ENCODE measurements around the gene TMEM53. TPM values are rescaled to one million over a fixed set of nuclear protein-coding genes. Genes with fewer than 3 reads are reported as not detected.
A peak's percentile ranks its signal among the peaks of the same experiment; 100 is the strongest.

TMEM53 gene
- polyA plus RNA-seq, 1 of the 3 experiments (the other 2 are of a cell fraction), result 14.9 TPM

DNA sequence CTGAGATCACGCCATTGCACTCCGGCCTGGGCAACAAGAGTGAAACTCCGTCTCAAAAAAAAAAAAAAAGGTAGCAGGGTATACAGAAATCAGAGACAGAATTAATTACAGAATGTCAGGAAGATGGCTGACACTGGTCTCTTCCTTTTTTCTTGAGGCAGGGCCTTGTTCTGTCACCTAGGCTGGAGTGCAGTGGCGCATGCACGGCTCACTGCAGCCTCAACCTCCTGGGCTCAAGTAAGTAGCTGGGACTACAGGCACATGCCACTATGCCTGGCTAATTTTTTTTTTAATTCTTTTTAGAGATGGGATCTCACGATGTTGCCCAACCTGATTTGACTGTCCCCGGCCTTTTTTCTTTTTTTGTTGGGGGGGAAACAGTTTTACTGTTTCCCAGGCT, 40.3 kb upstream of the TMEM53 start:
- Histone ChIP-seq H3K9ac (no peak overlapping the region), H3F3A (replicated peaks; ENCODE audit: insufficient read depth) (peaks cover 4% of the 10 kb centered on the region), H3K4me1 (ENCODE audit: control insufficient read depth in 1 of 2, insufficient read depth in 2 of 2, low read depth in 1 of 2, low read length in 1 of 2) (no peaks in the 10 kb centered on the region), H3K4me2 (no peak overlapping the region), H3K27ac (ENCODE audit: low read depth in 2 of 2, low read length in 1 of 2) (no peak overlapping the region), H3K27me3 (ENCODE audit: insufficient read depth) (no peaks in the 10 kb centered on the region), H3K9me3 (no peaks in the 10 kb centered on the region), H4K20me1 (ENCODE audit: insufficient read depth) (no peaks in the 10 kb centered on the region), H3K4me3 (ENCODE audit: low read depth in 2 of 2, low read length in 1 of 2) (no peak overlapping the region), H3K9me2 (no peaks in the 10 kb centered on the region), H2AFZ (ENCODE audit: low read depth) (peak overlapping the region; percentile 66; the same call in 1 of the 2 replicates), H3K36me3 (replicated peaks in 1 of 2; ENCODE audit: control insufficient read depth in 1 of 2, insufficient read depth in 2 of 2, low read length in 1 of 2) (no peaks in the 10 kb centered on the region), H3K79me2 (ENCODE audit: insufficient read depth) (no peaks in the 10 kb centered on the region)
- ChIA-PET POLR2A (no interaction called here), CTCF (interaction anchor here (0.5 to 7.8 kb wide), 11 partner anchors 8 to 76 kb away, joined by 3 to 52 read pairs (median 3); partner anchors contain the start of genes RNU5D-1 and TMEM53)
- DNase-seq, result no peak
- 91% methylated on average over 7 of the region's 7 CpGs for WGBS (ENCODE audit: low lambda C conversion rate)
- no peak for TF ChIP-seq RXRA (IDR thresholded peaks at IDR 0.05; ENCODE audit: borderline replicate concordance, low read depth)
- no peak for TF ChIP-seq FOXJ3 (CRISPR knock-in tag; IDR thresholded peaks at IDR 0.05)
- TF ChIP-seq, protein P1, sequence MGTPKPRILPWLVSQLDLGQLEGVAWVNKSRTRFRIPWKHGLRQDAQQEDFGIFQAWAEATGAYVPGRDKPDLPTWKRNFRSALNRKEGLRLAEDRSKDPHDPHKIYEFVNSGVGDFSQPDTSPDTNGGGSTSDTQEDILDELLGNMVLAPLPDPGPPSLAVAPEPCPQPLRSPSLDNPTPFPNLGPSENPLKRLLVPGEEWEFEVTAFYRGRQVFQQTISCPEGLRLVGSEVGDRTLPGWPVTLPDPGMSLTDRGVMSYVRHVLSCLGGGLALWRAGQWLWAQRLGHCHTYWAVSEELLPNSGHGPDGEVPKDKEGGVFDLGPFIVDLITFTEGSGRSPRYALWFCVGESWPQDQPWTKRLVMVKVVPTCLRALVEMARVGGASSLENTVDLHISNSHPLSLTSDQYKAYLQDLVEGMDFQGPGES (IDR thresholded peaks at IDR 0.05; ENCODE audit: low read depth, low read length), result no peak
- TF ChIP-seq EZH2phosphoT487 (IDR thresholded peaks at IDR 0.05; ENCODE audit: borderline replicate concordance, low read depth), result no peak
- no peak for TF ChIP-seq RFX5 (IDR thresholded peaks at IDR 0.05; ENCODE audit: low read length)
- TF ChIP-seq TCF12 (IDR thresholded peaks at IDR 0.05), result no peak
- TF ChIP-seq TEAD4 (IDR thresholded peaks at IDR 0.05; ENCODE audit: borderline replicate concordance, insufficient read depth), result no peak
- TF ChIP-seq, protein P2, sequence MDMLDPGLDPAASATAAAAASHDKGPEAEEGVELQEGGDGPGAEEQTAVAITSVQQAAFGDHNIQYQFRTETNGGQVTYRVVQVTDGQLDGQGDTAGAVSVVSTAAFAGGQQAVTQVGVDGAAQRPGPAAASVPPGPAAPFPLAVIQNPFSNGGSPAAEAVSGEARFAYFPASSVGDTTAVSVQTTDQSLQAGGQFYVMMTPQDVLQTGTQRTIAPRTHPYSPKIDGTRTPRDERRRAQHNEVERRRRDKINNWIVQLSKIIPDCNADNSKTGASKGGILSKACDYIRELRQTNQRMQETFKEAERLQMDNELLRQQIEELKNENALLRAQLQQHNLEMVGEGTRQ (IDR thresholded peaks at IDR 0.05; ENCODE audit: borderline replicate concordance, low read depth, low read length), result no peak
- no peak for TF ChIP-seq MEF2A (IDR thresholded peaks at IDR 0.05; ENCODE audit: borderline replicate concordance, low read depth)
- no peak for TF ChIP-seq POLR2AphosphoS5 (IDR thresholded peaks at IDR 0.05; ENCODE audit: low read depth, low read length)
- no peak for TF ChIP-seq SMC3 (IDR thresholded peaks at IDR 0.05; ENCODE audit: low read depth, low read length)
- no peak for TF ChIP-seq NRF1 (IDR thresholded peaks at IDR 0.05; ENCODE audit: low read depth, low read length)
- no peak for TF ChIP-seq JUND (IDR thresholded peaks at IDR 0.05)
- TF ChIP-seq, protein P3, sequence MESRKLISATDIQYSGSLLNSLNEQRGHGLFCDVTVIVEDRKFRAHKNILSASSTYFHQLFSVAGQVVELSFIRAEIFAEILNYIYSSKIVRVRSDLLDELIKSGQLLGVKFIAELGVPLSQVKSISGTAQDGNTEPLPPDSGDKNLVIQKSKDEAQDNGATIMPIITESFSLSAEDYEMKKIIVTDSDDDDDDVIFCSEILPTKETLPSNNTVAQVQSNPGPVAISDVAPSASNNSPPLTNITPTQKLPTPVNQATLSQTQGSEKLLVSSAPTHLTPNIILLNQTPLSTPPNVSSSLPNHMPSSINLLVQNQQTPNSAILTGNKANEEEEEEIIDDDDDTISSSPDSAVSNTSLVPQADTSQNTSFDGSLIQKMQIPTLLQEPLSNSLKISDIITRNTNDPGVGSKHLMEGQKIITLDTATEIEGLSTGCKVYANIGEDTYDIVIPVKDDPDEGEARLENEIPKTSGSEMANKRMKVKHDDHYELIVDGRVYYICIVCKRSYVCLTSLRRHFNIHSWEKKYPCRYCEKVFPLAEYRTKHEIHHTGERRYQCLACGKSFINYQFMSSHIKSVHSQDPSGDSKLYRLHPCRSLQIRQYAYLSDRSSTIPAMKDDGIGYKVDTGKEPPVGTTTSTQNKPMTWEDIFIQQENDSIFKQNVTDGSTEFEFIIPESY (IDR thresholded peaks at IDR 0.05; ENCODE audit: borderline replicate concordance, low read depth), result no peak
- no peak for TF ChIP-seq NFIC (IDR thresholded peaks at IDR 0.05; ENCODE audit: borderline replicate concordance)
- TF ChIP-seq FOXM1 (IDR thresholded peaks at IDR 0.05; ENCODE audit: low read depth), result no peak
- no peak for TF ChIP-seq GABPA (IDR thresholded peaks at IDR 0.05; ENCODE audit: low read depth)
- TF ChIP-seq, protein P4, sequence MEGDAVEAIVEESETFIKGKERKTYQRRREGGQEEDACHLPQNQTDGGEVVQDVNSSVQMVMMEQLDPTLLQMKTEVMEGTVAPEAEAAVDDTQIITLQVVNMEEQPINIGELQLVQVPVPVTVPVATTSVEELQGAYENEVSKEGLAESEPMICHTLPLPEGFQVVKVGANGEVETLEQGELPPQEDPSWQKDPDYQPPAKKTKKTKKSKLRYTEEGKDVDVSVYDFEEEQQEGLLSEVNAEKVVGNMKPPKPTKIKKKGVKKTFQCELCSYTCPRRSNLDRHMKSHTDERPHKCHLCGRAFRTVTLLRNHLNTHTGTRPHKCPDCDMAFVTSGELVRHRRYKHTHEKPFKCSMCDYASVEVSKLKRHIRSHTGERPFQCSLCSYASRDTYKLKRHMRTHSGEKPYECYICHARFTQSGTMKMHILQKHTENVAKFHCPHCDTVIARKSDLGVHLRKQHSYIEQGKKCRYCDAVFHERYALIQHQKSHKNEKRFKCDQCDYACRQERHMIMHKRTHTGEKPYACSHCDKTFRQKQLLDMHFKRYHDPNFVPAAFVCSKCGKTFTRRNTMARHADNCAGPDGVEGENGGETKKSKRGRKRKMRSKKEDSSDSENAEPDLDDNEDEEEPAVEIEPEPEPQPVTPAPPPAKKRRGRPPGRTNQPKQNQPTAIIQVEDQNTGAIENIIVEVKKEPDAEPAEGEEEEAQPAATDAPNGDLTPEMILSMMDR (IDR thresholded peaks at IDR 0.05), result no peak
- TF ChIP-seq RAD21 (IDR thresholded peaks at IDR 0.05; ENCODE audit: low read length), result no peak
- no peak for TF ChIP-seq TAF1 (IDR thresholded peaks at IDR 0.05; ENCODE audit: borderline replicate concordance, low read depth, low read length)
